NCI-H2171 (cell line): ENCODE data around the gene HARS1.
"Not testable (repeated sequence)": the region's sequence is repeated elsewhere in the genome, so short reads cannot be mapped to it uniquely, and the experiment has no call there.

ENCODE experiments used
- DNase-seq: peaks from one replicate; lab custom pipeline; 2025; lab: John Stamatoyannopoulos, UW

HARS1 gene

GRCh38 chr5:140633021-140633471, 58.1 kb downstream of the HARS1 start, which contains the start of gene CD14:
Gene CD14, minus strand, starts transcription at chr5:140633175. Its CDS starts 104 bp downstream, at chr5:140633071.
- DNase-seq, result no peak

- no peak for DNase-seq
Observed at GRCh38 chr5:140632366-140633020, 58.7 kb downstream of the HARS1 start.

- DNase-seq, result no peak
Observed at GRCh38 chr5:140631831-140632365, 59.3 kb downstream of the HARS1 start.

- DNase-seq, result no peak
Observed at GRCh38 chr5:140631036-140631417, 60.1 kb downstream of the HARS1 start.

GRCh38 chr5:140630292-140631035, 60.7 kb downstream of the HARS1 start:
- DNase-seq, result no peak

GRCh38 chr5:140628711-140629110, 62.5 kb downstream of the HARS1 start:
- DNase-seq, result no peak

GRCh38 chr5:140627972-140628371, 63.2 kb downstream of the HARS1 start:
- no peak for DNase-seq

GRCh38 chr5:140624886-140625285, 66.3 kb downstream of the HARS1 start:
- not testable (repeated sequence) for DNase-seq
